Motor neuron (in vitro differentiated cells): ENCODE measurements around the gene TPPP2. TPM values are rescaled to one million over a fixed set of nuclear protein-coding genes. Genes with fewer than 3 reads are reported as not detected.
A peak's percentile ranks its signal among the peaks of the same experiment; 100 is the strongest.

Experiments
- ATAC-seq, 8 experiments: fragments of 200-7000 bp; cut with Tn5 transposase; replicated peaks in 6 of 8; 2 replicates each; pipeline ENCODE4 v1.8.0; 2021; ENCODE audit warnings: mild to moderate bottlenecking in 8 of 8, moderate library complexity in 8 of 8
- H3K27ac ChIP-seq, 2 donors: fragments of 250-450 bp; sonication (Bioruptor Pico); 2 replicates each; pipeline ENCODE4 v1.9.0; 2021; ENCODE audit warnings: antibody characterized with exemption in 2 of 2, mild to moderate bottlenecking in 2 of 2, moderate library complexity in 1 of 2
- H3K4me1 ChIP-seq, 2 donors: fragments of 250-450 bp; sonication (Bioruptor Pico); replicated peaks in 1 of 2; 2 replicates each; pipeline ENCODE4 v1.6.1; 2021; ENCODE audit warnings: antibody characterized with exemption in 2 of 2, mild to moderate bottlenecking in 2 of 2, moderate library complexity in 1 of 2
- H3K4me3 ChIP-seq, 5 donors: fragments of 250-450 bp; sonication (Bioruptor Pico); 2 replicates each; pipeline ENCODE4 v1.9.0; 2021; ENCODE audit warnings: antibody characterized with exemption in 5 of 5, mild to moderate bottlenecking in 5 of 5, moderate library complexity in 4 of 5
- WGBS, 10 experiments: fragments of 450-650 bp; shearing (Covaris generic); methylation state at CpG; one replicate each; pipeline ENCODE4 v1.0.0; 2022; 5-methylcytosine and 5-hydroxymethylcytosine counted together
- in situ Hi-C, 9 experiments: fragments of 400-800 bp; cut with MboI; loops; one replicate each; pipeline ENCODE4 v1.15.0; 2021; ENCODE audit warnings: low sequenced_read_pairs in 9 of 9, low pct_unique_long_range_greater_than_20kb in 2 of 9; ENCODE audit not compliant: unreplicated experiment in 9 of 9
- total RNA-seq, 8 experiments: library from RNA; unstranded; fragments of 300-600 nt; gene quantifications; 2 replicates each; pipeline versions ENCODE4 v1.2.3 to v1.2.4, GENCODE V29; 2022

The TPPP2 gene
- total RNA-seq, 8 experiments from 2014 or later = 0.18 to 0.62 (median 0.38) TPM; not detected in 5

DNA sequence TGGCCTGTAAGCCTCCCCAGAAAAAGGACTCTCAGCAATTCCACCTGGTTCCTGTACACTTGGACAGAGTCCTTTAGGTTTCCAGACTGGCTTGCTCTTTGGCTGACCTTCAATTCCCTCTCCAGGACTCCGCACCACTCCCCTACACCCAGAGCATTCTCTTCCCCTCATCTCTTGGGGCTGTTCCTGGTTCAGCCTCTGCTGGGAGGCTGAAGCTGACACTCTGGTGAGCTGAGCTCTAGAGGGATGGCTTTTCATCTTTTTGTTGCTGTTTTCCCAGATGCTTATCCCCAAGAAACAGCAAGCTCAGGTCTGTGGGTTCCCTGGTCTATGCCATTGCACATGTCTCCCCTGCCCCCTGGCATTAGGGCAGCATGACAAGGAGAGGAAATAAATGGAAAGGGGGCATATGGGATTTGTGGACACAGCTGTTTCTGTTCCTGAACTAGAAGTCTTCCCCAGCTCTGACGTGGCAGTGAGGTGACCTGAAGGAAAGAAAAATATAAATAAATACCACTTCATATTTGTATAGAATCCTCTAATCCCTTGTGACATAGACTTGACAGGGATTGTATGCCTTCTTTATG lies 13.5 kb downstream of the TPPP2 start:
- Histone ChIP-seq H3K27ac (no peak overlapping the region), H3K4me1 (no peaks in the 10 kb centered on the region), H3K4me3 (no peak overlapping the region)
- ATAC-seq = no peak
- 69 to 100% (median 83%) methylated on average over 1 to 2 of the region's 2 CpGs; no CpG with 5 or more reads in 5 of the 10 experiments for WGBS, 10 experiments
- in situ Hi-C loops = no loop called here

DNA sequence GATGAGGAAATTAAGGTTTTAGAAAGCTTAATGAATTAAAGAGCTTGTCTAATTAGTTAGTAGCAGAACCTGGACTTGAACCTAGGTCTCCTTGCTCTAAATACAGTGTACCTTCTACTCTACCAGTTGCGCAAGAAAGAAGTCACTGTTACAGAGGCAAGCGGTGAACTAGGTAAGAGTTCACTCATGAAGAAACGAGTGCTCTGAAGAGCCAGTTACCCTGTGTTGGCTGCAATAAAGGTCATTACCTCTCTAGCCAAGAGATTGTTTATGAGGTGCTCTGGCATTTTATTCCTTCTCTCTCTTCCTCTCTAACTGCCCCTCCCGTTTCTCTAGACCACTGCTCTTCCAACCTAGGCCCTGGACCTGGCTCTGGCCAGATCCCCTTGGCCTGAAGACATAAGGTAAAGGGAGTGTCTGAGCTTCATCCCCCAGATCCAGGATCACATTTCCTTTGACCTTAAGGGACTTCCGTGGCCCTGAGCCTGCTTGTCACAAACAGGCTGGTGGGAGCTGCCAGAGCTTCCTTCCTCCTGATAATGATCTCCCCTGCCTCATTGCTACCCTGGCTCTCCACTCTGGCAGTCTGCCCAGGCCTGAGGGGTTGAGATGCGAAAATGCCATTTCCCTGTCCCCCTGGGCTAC lies 14.1 kb downstream of the TPPP2 start:
- ATAC-seq = no peak
- in situ Hi-C loops = no loop called here
- H3K27ac ChIP-seq = no peak overlapping the region
- 20 to 82% (median 56%) methylated on average over 1 to 4 of the region's 6 CpGs; no CpG with 5 or more reads in 3 of the 10 experiments for WGBS, 10 experiments
- H3K4me3 ChIP-seq = no peak overlapping the region
- no peaks in the 10 kb centered on the region for H3K4me1 ChIP-seq

DNA sequence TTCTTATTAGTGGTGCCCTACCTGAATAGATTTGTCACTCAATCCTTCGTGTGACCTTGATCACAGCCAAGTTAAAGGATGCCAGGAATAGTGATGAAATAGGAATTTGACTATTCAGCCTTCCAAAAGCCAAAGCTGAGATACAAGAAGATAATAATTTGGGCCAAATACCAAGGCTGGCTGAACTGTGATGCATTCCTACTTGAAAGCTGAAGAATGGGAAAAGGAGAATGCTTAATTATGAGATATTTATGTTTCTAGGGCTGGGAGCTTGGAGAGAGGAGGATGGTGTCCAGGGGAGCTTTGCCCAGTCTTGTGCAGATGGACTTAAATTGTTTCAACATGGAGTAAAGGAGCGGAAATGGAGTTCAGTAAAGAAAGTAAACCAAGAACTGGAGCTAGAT lies 17.4 kb downstream of the TPPP2 start:
- 13 to 94% (median 63%) methylated on average over 1 to 2 of the region's 2 CpGs; no CpG with 5 or more reads in 1 of the 10 experiments for WGBS, 10 experiments
- in situ Hi-C loops = no loop called here

DNA sequence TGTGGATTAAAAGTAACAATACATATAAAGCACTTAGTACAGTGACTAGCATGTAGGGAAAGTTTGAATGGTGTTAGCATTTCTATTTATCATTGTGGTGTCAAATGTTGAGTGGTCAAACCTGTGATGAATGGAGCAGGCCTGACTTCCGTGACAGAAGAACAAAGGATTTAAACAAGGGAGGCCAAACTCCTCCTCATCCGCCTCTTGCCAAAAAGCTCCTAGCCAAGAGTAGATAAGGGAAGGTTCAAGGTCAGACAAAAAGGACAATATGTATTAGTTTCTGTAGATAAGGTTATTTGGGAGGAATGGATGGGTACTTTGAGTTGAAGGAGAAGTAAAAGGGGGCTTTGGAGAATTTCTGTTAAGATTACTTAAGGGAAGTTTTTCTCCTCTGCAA lies 18.6 kb downstream of the TPPP2 start:
- H3K27ac ChIP-seq = no peak overlapping the region
- H3K4me3 ChIP-seq = no peak overlapping the region
- in situ Hi-C loops = no loop called here
- no peak for ATAC-seq
- no peaks in the 10 kb centered on the region for H3K4me1 ChIP-seq
- WGBS, 10 experiments = 52 to 100% (median 84%) methylated on average over 1 to 2 of the region's 2 CpGs; no CpG with 5 or more reads in 3 of the 10 experiments

More for the DNA sequence above, 17.4 kb downstream of the TPPP2 start:
- Histone ChIP-seq H3K27ac (no peak overlapping the region), H3K4me1 (no peaks in the 10 kb centered on the region), H3K4me3 (no peak overlapping the region)
- no peak for ATAC-seq

DNA sequence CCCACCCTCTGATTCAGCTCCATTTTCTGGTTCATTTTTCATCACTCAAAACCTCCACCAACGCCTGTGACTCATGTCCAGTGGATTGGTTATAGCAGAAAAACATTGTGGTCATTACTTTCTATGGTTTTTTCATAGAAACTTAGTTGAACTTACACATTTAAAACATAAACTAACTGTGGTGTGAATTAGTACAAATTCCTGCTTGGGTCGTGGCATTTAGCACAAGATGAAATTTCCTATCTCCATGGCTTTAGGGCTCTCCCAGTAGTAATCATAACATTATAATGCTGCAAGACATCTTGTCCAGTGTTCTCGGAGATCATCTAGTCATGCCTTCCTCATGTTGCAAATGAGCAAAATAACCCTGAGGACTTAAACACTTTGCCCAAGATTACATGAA lies 19.3 kb downstream of the TPPP2 start:
- in situ Hi-C loops = no loop called here
- peak in 3 of 8 experiments; percentile 85 to 94 (median 89) for ATAC-seq

DNA sequence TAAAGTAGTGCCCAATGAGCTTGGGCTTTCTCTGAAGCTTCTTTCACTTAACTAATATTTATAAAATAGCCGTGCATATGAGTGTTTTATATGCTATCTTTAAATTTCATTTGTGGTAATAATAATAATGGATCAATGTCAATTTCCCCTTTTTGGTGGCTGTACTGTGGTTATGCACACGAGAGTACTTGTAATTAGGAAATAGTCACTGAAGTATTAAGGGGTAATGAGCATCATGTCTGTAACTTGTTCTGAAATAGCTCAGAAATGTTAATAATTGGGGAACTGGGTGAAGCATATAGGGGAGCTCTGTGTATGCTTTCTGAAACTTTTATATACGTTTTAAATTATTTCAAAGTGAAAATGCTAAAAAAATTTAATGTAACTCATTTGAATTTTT lies 20.6 kb downstream of the TPPP2 start:
- no peak for ATAC-seq
- WGBS, 10 experiments = 9 to 83% (median 67%) methylated on average over 2 to 3 of the region's 3 CpGs
- Histone ChIP-seq H3K27ac (no peak overlapping the region), H3K4me3 (no peak overlapping the region), H3K4me1 (peaks cover 0 to 3% of the 10 kb centered on the region in 2 donors)
- in situ Hi-C loops = no loop called here

More for the DNA sequence above, 19.3 kb downstream of the TPPP2 start:
- Histone ChIP-seq H3K4me1 (no peaks in the 10 kb centered on the region), H3K4me3 (no peak overlapping the region), H3K27ac (no peak overlapping the region)
- 11 to 100% (median 33%) methylated on average over 1 to 3 of the region's 3 CpGs; no CpG with 5 or more reads in 1 of the 10 experiments for WGBS, 10 experiments

DNA sequence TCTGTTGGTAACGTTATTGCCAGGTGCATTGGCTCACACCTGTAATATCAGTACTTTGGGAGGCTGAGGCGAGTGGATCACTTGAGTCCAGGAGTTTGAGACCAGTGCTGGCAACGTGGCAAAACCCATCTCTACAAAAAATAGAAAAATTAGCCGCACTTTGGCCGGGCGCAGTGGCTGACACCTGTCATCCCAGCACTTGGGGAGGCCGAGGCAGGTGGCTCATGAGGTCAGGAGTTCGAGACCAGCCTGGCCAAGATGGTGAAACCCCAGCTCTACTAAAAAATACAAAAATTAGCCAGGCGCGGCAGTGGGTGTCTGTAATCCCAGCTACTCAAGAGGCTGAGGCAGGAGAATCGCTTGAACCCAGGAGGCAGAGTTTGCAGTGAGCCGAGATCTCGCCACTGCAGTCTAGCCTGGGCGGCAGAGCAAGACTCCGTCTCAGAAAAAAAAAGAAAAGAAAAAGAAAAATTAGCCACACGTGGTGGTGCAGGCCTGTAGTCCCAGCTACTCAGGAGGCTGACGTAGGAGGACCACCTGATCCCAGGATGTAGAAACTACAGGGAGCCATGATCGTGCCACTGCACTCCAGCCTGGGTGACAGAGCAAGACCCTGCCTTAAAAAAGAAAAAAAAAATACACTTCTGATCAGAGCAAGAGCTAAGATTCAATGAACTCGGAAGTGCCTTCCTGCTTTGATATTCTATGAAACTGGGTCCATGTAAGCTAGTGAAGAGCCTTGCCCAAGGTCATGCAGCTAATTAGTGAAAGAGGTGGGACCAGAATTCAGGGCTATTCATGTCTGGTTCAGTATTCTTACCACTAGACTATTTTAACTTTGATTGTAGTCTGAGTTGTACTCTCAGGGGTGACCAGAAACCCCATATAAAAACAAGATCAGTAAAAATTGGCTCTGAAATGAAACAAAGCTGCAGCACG lies 23.4 kb downstream of the TPPP2 start:
- no peak overlapping the region for H3K27ac ChIP-seq
- no peak for ATAC-seq
- in situ Hi-C loops = no loop called here
- 50 to 91% (median 83%) methylated on average over 2 to 17 of the region's 20 CpGs; no CpG with 5 or more reads in 1 of the 10 experiments for WGBS, 10 experiments
- H3K4me3 ChIP-seq = no peak overlapping the region
- H3K4me1 ChIP-seq = peaks cover 0 to 4% of the 10 kb centered on the region in 2 donors

DNA sequence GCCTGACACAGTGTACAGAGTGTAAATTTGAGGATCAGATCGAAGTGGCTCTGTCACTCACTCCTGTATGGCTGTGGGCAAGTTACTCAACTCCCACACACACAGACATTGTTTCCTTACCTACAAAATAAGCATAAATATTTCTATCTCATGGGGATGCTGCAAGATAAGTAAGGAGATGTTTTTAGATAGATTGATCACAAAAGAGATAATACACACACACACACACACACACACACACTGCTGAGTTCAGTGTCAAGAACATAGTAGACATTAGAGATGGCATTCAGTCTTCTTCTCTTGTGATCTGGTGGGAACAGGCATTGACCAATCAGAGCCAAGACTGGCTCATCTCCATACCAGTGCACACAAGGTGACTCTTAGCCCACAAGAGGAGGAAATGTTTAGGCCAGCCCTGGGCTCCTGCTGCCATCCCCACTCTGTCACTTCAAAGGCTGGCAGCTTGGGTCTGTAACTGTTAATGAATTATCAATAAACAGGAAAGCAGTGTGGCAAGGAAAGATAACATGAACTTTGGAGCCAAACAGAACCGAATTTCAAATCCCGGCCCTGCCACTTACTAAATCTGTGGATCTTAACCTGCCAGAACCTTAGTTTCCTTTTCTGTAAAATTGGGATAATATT lies 24.2 kb downstream of the TPPP2 start:
- in situ Hi-C loops = no loop called here
- no peak overlapping the region for H3K4me3 ChIP-seq
- no peak overlapping the region for H3K27ac ChIP-seq
- 76 to 100% (median 90%) methylated on average over 1 to 3 of the region's 3 CpGs; no CpG with 5 or more reads in 4 of the 10 experiments for WGBS, 10 experiments
- ATAC-seq = peak in 1 of 8 experiments; percentile 15
- H3K4me1 ChIP-seq = peaks cover 0 to 4% of the 10 kb centered on the region in 2 donors

DNA sequence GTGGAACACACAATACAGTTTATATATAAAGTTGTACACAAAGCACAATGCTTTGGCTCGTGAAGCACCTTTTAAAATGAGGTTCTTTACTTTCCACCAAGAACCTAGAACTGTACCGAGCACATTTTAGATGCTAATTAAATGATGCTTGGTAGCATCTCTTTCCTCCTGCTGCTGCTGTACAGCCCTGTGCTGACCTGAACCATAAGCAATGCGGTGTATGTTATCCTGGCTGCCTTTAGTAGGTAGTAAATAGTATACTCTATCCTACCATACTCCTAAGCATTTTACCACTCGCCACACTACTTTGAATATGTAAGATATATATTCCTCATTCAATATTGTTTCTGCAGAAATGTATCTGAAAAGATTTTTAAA lies 24.7 kb downstream of the TPPP2 start:
- no peak overlapping the region for H3K4me3 ChIP-seq
- in situ Hi-C loops = no loop called here
- peaks cover 0 to 4% of the 10 kb centered on the region in 2 donors for H3K4me1 ChIP-seq
- 75 to 100% (median 83%) methylated on average over 1 to 4 of the region's 4 CpGs; no CpG with 5 or more reads in 1 of the 10 experiments for WGBS, 10 experiments
- no peak for ATAC-seq
- no peak overlapping the region for H3K27ac ChIP-seq

DNA sequence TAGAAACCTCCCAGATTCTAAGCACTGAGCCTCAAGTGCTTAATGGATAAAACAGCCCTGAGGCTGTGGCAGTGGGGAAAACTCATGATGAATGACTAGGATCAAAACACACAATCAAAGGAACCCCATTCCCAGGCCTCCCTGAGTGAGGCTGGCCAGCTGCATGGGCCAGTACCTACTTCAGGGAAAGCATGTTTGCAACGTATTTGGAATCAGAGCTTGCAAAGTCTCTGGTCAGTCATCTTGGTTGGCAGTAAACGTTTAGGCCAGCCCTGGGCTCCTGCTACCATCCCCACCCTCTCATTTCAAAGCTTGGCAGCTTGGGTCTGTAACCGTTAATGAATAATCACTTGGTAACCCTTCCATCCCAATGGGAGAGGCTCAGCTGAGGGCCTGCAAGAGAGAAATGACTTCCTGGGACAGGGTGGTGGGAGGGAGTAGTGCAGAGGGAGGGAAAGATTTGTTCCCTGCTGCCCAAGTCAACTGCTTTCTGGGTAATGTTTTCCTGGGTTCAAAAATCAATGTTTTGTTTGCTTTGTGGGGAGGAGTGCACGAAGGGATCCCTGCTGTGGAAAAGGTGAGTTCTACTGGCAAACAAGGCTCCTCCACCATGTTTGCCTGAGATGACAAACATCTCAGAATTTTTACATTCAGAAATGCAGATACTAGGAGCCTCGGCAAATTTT lies 25.6 kb downstream of the TPPP2 start:
- Histone ChIP-seq H3K4me1 (peaks cover 0 to 4% of the 10 kb centered on the region in 2 donors), H3K4me3 (no peak overlapping the region), H3K27ac (no peak overlapping the region)
- WGBS, 10 experiments = 32 to 94% (median 67%) methylated on average over 1 to 5 of the region's 5 CpGs; no CpG with 5 or more reads in 2 of the 10 experiments
- peak in 2 of 8 experiments; percentile 53 to 55 for ATAC-seq
- in situ Hi-C loops = no loop called here

DNA sequence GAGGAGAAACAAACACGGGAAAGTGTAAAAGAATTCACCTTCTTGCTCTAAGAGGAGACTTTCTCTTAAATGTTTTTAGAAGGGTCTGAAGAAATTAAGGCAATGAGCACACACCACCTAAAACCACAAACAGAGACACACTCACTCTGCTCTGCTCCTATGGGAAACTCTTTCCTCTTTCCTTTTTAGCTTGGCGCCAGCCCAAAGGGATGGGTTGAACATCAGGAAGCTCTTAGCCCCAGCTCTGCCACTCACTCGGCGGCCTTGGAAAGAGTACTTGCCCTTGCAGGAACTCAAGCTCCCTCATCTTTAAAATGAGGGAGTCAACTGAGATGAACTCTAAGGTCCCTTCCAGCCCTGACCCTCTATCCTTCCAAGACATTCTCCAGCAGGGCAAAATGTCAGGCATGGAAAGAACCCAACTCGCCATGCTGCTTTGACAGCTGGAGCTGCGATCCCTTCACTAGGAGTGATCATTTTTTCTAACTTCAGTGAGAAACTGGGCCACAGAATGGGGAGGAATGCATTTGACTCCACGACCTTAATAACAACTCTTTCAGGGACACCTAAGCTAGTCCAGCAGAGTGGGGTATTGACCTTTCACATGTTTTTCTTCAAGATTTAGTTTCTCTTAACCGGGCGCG lies 26.6 kb downstream of the TPPP2 start:
- no peak overlapping the region for H3K4me3 ChIP-seq
- 35 to 100% (median 80%) methylated on average over 1 to 7 of the region's 10 CpGs for WGBS, 10 experiments
- H3K4me1 ChIP-seq = peaks cover 0 to 4% of the 10 kb centered on the region in 2 donors
- H3K27ac ChIP-seq = no peak overlapping the region
- in situ Hi-C loops = no loop called here
- ATAC-seq = peak in 1 of 8 experiments; percentile 31
